OCI-LY1 (cell line): ENCODE measurements around the gene RHBDL1.
A peak's percentile ranks its signal among the peaks of the same experiment; 100 is the strongest.

Source experiments
- H2AFZ ChIP-seq: fragments of 200-600 bp; sonication (generic), shearing (Covaris generic); 2 replicates; pipeline ENCODE4 v1.6.0; 2014; ENCODE audit warnings: antibody characterized with exemption, mild to moderate bottlenecking, low read length
- H3F3A ChIP-seq: fragments of 200-600 bp; sonication (generic), shearing (Covaris generic); 2 replicates; pipeline ENCODE4 v1.6.0; 2014; ENCODE audit warnings: mild to moderate bottlenecking, antibody characterized with exemption, low read length, moderate library complexity; ENCODE audit not compliant: insufficient read depth
- H3K27ac ChIP-seq: fragments of 200-600 bp; sonication (generic); 2 replicates; pipeline ENCODE4 v1.5.1; 2014; ENCODE audit warnings: low read length, mixed run types, mild to moderate bottlenecking, low read depth; ENCODE audit not compliant: poor library complexity, severe bottlenecking
- H3K27me3 ChIP-seq: fragments of 200-600 bp; sonication (generic); 2 replicates; pipeline ENCODE4 v1.6.0; 2014; ENCODE audit warnings: antibody characterized with exemption, mild to moderate bottlenecking, low read length, moderate library complexity; ENCODE audit not compliant: insufficient read depth
- H3K36me3 ChIP-seq: fragments of 200-600 bp; sonication (generic); 2 replicates; pipeline ENCODE4 v1.6.1; 2014; ENCODE audit warnings: mild to moderate bottlenecking, antibody characterized with exemption, low read length, moderate library complexity, mixed read lengths; ENCODE audit not compliant: insufficient read depth
- H3K4me1 ChIP-seq: fragments of 200-600 bp; sonication (generic); 2 replicates; pipeline ENCODE4 v1.5.1; 2014; ENCODE audit warnings: mild to moderate bottlenecking, low read length, moderate library complexity; ENCODE audit not compliant: insufficient read depth, severe bottlenecking
- H3K4me2 ChIP-seq: fragments of 200-600 bp; sonication (generic), shearing (Covaris generic); 2 replicates; pipeline ENCODE4 v1.6.1; 2014; ENCODE audit warnings: low read length
- H3K4me3 ChIP-seq: fragments of 200-600 bp; sonication (generic); 2 replicates; pipeline ENCODE4 v1.5.1; 2014; ENCODE audit warnings: low read length, low read depth, mild to moderate bottlenecking, mixed read lengths; ENCODE audit not compliant: poor library complexity, severe bottlenecking
- H3K79me2 ChIP-seq: fragments of 200-600 bp; shearing (Covaris generic); 2 replicates; pipeline ENCODE4 v1.6.1; 2016; ENCODE audit warnings: mixed run types, low read length, mixed read lengths; ENCODE audit not compliant: insufficient read depth
- H3K9ac ChIP-seq: fragments of 200-600 bp; sonication (generic), shearing (Covaris generic); 2 replicates; pipeline ENCODE4 v1.6.1; 2014; ENCODE audit warnings: mild to moderate bottlenecking, low read length, mixed read lengths
- H3K9me2 ChIP-seq: fragments of 200-600 bp; sonication (generic), shearing (Covaris generic); 2 replicates; pipeline ENCODE4 v1.6.1; 2014; ENCODE audit warnings: low read depth, mild to moderate bottlenecking, low read length, mixed read lengths
- H3K9me3 ChIP-seq: fragments of 200-600 bp; shearing (Covaris generic); 2 replicates; pipeline ENCODE4 v1.6.1; 2014; ENCODE audit warnings: low read length, mixed read lengths
- H4K20me1 ChIP-seq: fragments of 200-600 bp; sonication (generic), shearing (Covaris generic); 2 replicates; pipeline ENCODE4 v1.6.0; 2016; ENCODE audit warnings: mild to moderate bottlenecking, low read length; ENCODE audit not compliant: insufficient read depth
- CTCF ChIP-seq: fragments of 200-600 bp; sonication (generic), shearing (Covaris generic); IDR thresholded peaks from 2 replicates; pipeline ENCODE4 v1.5.1; 2017; ENCODE audit warnings: mild to moderate bottlenecking, antibody characterized with exemption, low read length, moderate library complexity, mixed read lengths
- EZH2 ChIP-seq: fragments of 200-600 bp; sonication (generic), shearing (Covaris generic); IDR thresholded peaks from 2 replicates; pipeline ENCODE4 v1.8.0; 2017; ENCODE audit warnings: borderline replicate concordance, mixed run types, mild to moderate bottlenecking, antibody characterized with exemption, low read length, moderate library complexity, mixed read lengths

RHBDL1 gene

GRCh38 chr16:682493-683395 is 7.3 kb downstream of the RHBDL1 start:
- peak overlapping the region; percentile 98 for H3K4me2 ChIP-seq
- peaks cover 44% of the 10 kb centered on the region for H3K4me1 ChIP-seq
- peak overlapping the region; percentile 82; the same call in 1 of the 2 replicates for H3K9ac ChIP-seq
- H2AFZ ChIP-seq = no peak overlapping the region
- H3K36me3 ChIP-seq = peaks cover 38% of the 10 kb centered on the region
- H3K79me2 ChIP-seq = 0 out of 2 replicates have a peak, but pooled peaks cover 8% of the 10 kb centered on the region
- no peaks in the 10 kb centered on the region for H3K9me2 ChIP-seq
- H3F3A ChIP-seq = no peaks in the 10 kb centered on the region
- no peak overlapping the region for H3K27ac ChIP-seq
- no peak for TF ChIP-seq CTCF
- TF ChIP-seq EZH2 = no peak
- no peaks in the 10 kb centered on the region for H3K9me3 ChIP-seq
- H4K20me1 ChIP-seq = no peaks in the 10 kb centered on the region
- no peaks in the 10 kb centered on the region for H3K27me3 ChIP-seq
- peak overlapping the region; percentile 86 for H3K4me3 ChIP-seq

GRCh38 chr16:683396-684070 is 8.1 kb downstream of the RHBDL1 start:
- H3K79me2 ChIP-seq = 0 out of 2 replicates have a peak, but pooled peaks cover 8% of the 10 kb centered on the region
- H3K9me3 ChIP-seq = no peaks in the 10 kb centered on the region
- no peaks in the 10 kb centered on the region for H3F3A ChIP-seq
- TF ChIP-seq CTCF (no peak), EZH2 (no peak)
- H3K9me2 ChIP-seq = no peaks in the 10 kb centered on the region
- H3K4me1 ChIP-seq = peaks cover 46% of the 10 kb centered on the region
- H3K4me3 ChIP-seq = peak overlapping the region; percentile 86
- no peak overlapping the region for H2AFZ ChIP-seq
- H3K27ac ChIP-seq = peak overlapping the region; percentile 7
- H3K9ac ChIP-seq = peak overlapping the region; percentile 82
- peaks cover 38% of the 10 kb centered on the region for H3K36me3 ChIP-seq
- H3K4me2 ChIP-seq = peak overlapping the region; percentile 98
- H4K20me1 ChIP-seq = no peaks in the 10 kb centered on the region
- H3K27me3 ChIP-seq = no peaks in the 10 kb centered on the region

- Histone ChIP-seq H3K9me3 (no peaks in the 10 kb centered on the region), H3K9ac (peak within 1 kb of the TSS; percentile 82), H3K27me3 (no peaks in the 10 kb centered on the region), H4K20me1 (no peaks in the 10 kb centered on the region), H2AFZ (no peak within 1 kb of the TSS), H3F3A (no peaks in the 10 kb centered on the region), H3K4me2 (peak within 1 kb of the TSS; percentile 98), H3K79me2 (0 out of 2 replicates have a peak, but pooled peaks cover 8% of the 10 kb centered on the region), H3K36me3 (peaks cover 38% of the 10 kb centered on the region), H3K4me1 (peaks cover 53% of the 10 kb centered on the region), H3K9me2 (no peaks in the 10 kb centered on the region), H3K27ac (peak within 1 kb of the TSS; percentile 62), H3K4me3 (peak within 1 kb of the TSS; percentile 86)
- TF ChIP-seq EZH2 = no peak
- TF ChIP-seq CTCF = no peak
Measured at GRCh38 chr16:684071-684794, 8.8 kb downstream of the RHBDL1 start, which contains the start of gene JMJD8. JMJD8 (minus strand) TSS chr16:684334; CDS start chr16:684319, 15 bp downstream.
